H9 (cell line): ENCODE measurements around the gene TLR6. TPM values are rescaled to one million over a fixed set of nuclear protein-coding genes. Genes with fewer than 3 reads are reported as not detected.

Experiments
- DNase-seq: peaks from one replicate; pipeline ENCODE4 v3.0.0-alpha.2; 2017
- H2AFZ ChIP-seq: one replicate; pipeline ENCODE4 v1.6.1; 2013; ENCODE audit warnings: mild to moderate bottlenecking, low read length, control low read depth, moderate library complexity
- H2AK5ac ChIP-seq: 2 replicates; pipeline ENCODE4 v1.6.1; 2013; ENCODE audit warnings: low read length, control low read depth, mixed read lengths; ENCODE audit not compliant: insufficient read length
- H2BK120ac ChIP-seq: one replicate; pipeline ENCODE4 v1.6.1; 2013; ENCODE audit warnings: low read depth, mild to moderate bottlenecking, low read length, control low read depth, inconsistent platforms; ENCODE audit not compliant: poor library complexity, severe bottlenecking
- H2BK12ac ChIP-seq: 2 replicates; pipeline ENCODE4 v1.6.1; 2013; ENCODE audit warnings: low read length, control low read depth, mixed read lengths, low read depth; ENCODE audit not compliant: insufficient read length
- H2BK15ac ChIP-seq: 2 replicates; pipeline ENCODE4 v1.6.1; 2013; ENCODE audit warnings: low read depth, low read length, control low read depth
- H2BK20ac ChIP-seq: one replicate; pipeline ENCODE4 v1.6.1; 2013; ENCODE audit warnings: low read depth, mild to moderate bottlenecking, low read length, control low read depth, inconsistent platforms; ENCODE audit not compliant: poor library complexity, severe bottlenecking
- H2BK5ac ChIP-seq: 2 replicates; pipeline ENCODE4 v1.6.1; 2013; ENCODE audit warnings: low read length, control low read depth, mixed read lengths; ENCODE audit not compliant: insufficient read length
- H3K14ac ChIP-seq: 2 replicates; pipeline ENCODE4 v1.6.1; 2013; ENCODE audit warnings: low read length, control low read depth; ENCODE audit not compliant: insufficient read depth
- H3K18ac ChIP-seq: 2 replicates; pipeline ENCODE4 v1.6.1; 2013; ENCODE audit warnings: low read depth, mild to moderate bottlenecking, mixed read lengths, low read length, control low read depth; ENCODE audit not compliant: insufficient read length
- H3K23ac ChIP-seq: 2 replicates; pipeline ENCODE4 v1.6.1; 2013; ENCODE audit warnings: low read length, control low read depth, mixed read lengths, low read depth; ENCODE audit not compliant: insufficient read length
- H3K23me2 ChIP-seq: 2 replicates; pipeline ENCODE4 v1.6.1; 2013; ENCODE audit warnings: low read depth, mild to moderate bottlenecking, mixed read lengths, low read length, control low read depth; ENCODE audit not compliant: insufficient read length, poor library complexity, severe bottlenecking
- H3K27ac ChIP-seq: 2 replicates; pipeline ENCODE4 v1.5.1; 2013; ENCODE audit warnings: low read length, control low read depth, mixed read lengths, low read depth; ENCODE audit not compliant: insufficient read length
- H3K27me3 ChIP-seq: 2 replicates; pipeline ENCODE4 v1.6.1; 2013; ENCODE audit warnings: low read length, control low read depth, inconsistent platforms; ENCODE audit not compliant: insufficient read depth
- H3K4ac ChIP-seq: 2 replicates; pipeline ENCODE4 v1.6.1; 2013; ENCODE audit warnings: low read depth, mild to moderate bottlenecking, control low read depth, inconsistent platforms, low read length, moderate library complexity
- H3K4me1 ChIP-seq: 2 replicates; pipeline ENCODE4 v1.6.1; 2013; ENCODE audit warnings: low read length, control low read depth, inconsistent platforms; ENCODE audit not compliant: insufficient read depth
- H3K4me2 ChIP-seq: 2 replicates; pipeline ENCODE4 v1.6.1; 2013; ENCODE audit warnings: low read length, control low read depth, mixed read lengths; ENCODE audit not compliant: insufficient read length, insufficient read depth
- H3K56ac ChIP-seq: 2 replicates; pipeline ENCODE4 v1.6.1; 2013; ENCODE audit warnings: low read depth, mild to moderate bottlenecking, mixed read lengths, low read length, control low read depth; ENCODE audit not compliant: insufficient read length
- H3K79me1 ChIP-seq: 2 replicates; pipeline ENCODE4 v1.6.1; 2013; ENCODE audit warnings: low read depth, mild to moderate bottlenecking, moderate library complexity, low read length, control low read depth, inconsistent platforms; ENCODE audit not compliant: insufficient read depth, poor library complexity, severe bottlenecking
- H3K79me2 ChIP-seq: 2 replicates; pipeline ENCODE4 v1.6.1; 2013; ENCODE audit warnings: low read length, control low read depth, inconsistent platforms; ENCODE audit not compliant: insufficient read depth
- H3K9ac ChIP-seq: 2 replicates; pipeline ENCODE4 v1.6.1; 2013; ENCODE audit warnings: low read length, control low read depth, mixed read lengths; ENCODE audit not compliant: insufficient read length; ENCODE audit errors: extremely low read depth
- H3K9me3 ChIP-seq: one replicate; pipeline ENCODE4 v1.6.1; 2013; ENCODE audit warnings: low read depth, low read length, inconsistent platforms; ENCODE audit not compliant: control insufficient read depth
- H3T11ph ChIP-seq: one replicate; pipeline ENCODE4 v1.6.1; 2013; ENCODE audit warnings: mild to moderate bottlenecking, low read length, control low read depth, inconsistent platforms
- H4K20me1 ChIP-seq: one replicate; pipeline ENCODE4 v1.6.1; 2013; ENCODE audit not compliant: control insufficient read depth, insufficient read length, insufficient read depth
- H4K5ac ChIP-seq: 2 replicates; pipeline ENCODE4 v1.6.1; 2013; ENCODE audit warnings: low read depth, mild to moderate bottlenecking, mixed read lengths, low read length, control low read depth; ENCODE audit not compliant: insufficient read length
- H4K8ac ChIP-seq: replicated peaks from 2 replicates; pipeline ENCODE4 v1.6.1; 2013; ENCODE audit warnings: low read length, control low read depth, mixed read lengths, low read depth; ENCODE audit not compliant: insufficient read length
- H4K91ac ChIP-seq: 2 replicates; pipeline ENCODE4 v1.6.1; 2013; ENCODE audit warnings: low read depth, mild to moderate bottlenecking, moderate library complexity, mixed read lengths, low read length, control low read depth; ENCODE audit not compliant: insufficient read length
- H3K27ac Mint-ChIP-seq, 3 experiments: 2 replicates in 2 of 3; 3 replicates in 1 of 3; pipeline ENCODE4 v1.8.0; 2020 to 2021; ENCODE audit warnings: mixed read lengths in 3 of 3, mild to moderate bottlenecking in 1 of 3, moderate library complexity in 1 of 3
- H3K27me3 Mint-ChIP-seq: 2 replicates; pipeline ENCODE4 v1.8.0; 2021; ENCODE audit warnings: low read depth, mild to moderate bottlenecking, moderate library complexity, mixed read lengths
- H3K36me3 Mint-ChIP-seq, 3 experiments: 2 replicates in 2 of 3; 3 replicates in 1 of 3; pipeline ENCODE4 v1.8.0; 2020 to 2021; ENCODE audit warnings: low read depth in 3 of 3, mixed read lengths in 3 of 3; ENCODE audit not compliant: insufficient read depth in 1 of 3
- H3K4me1 Mint-ChIP-seq, 2 experiments: 2 replicates each; pipeline ENCODE4 v1.8.0; 2020; ENCODE audit warnings: mixed read lengths in 2 of 2
- H3K4me3 Mint-ChIP-seq, 2 experiments: 2 replicates in 1 of 2; 3 replicates in 1 of 2; pipeline ENCODE4 v1.8.0; 2020 to 2021; ENCODE audit warnings: mild to moderate bottlenecking in 2 of 2, mixed read lengths in 2 of 2, moderate library complexity in 1 of 2
- H3K9me3 Mint-ChIP-seq, 2 experiments: 2 replicates in 1 of 2; 3 replicates in 1 of 2; pipeline ENCODE4 v1.8.0; 2020; ENCODE audit warnings: mild to moderate bottlenecking in 2 of 2, mixed read lengths in 2 of 2, moderate library complexity in 1 of 2
- CTCF ChIP-seq: fragments of 200-600 bp; sonication (generic); conservative IDR thresholded peaks from 3 replicates; pipeline ENCODE4 v1.8.0; 2021; ENCODE audit warnings: antibody characterized with exemption, mild to moderate bottlenecking
- WGBS: extraction: QIAGEN DNeasy Blood & Tissue Kit; methylation state at CpG from one replicate; pipeline ENCODE4 v1.1.7; 2013; ENCODE audit warnings: missing lambda C conversion rate, low lambda C conversion rate, mixed read lengths; ENCODE audit not compliant: insufficient read length; ENCODE audit errors: extremely low coverage; 5-methylcytosine and 5-hydroxymethylcytosine counted together
- total RNA-seq: library from RNA; stranded (reverse); gene quantifications from 2 replicates; pipeline ENCODE4 v1.2.1, GENCODE V29; 2021

Gene TLR6
- total RNA-seq, 1 experiment from 2014 or later, result 0.11 TPM

- Histone ChIP-seq H2BK15ac (no peak overlapping the region), H3K14ac (no peak overlapping the region), H2BK120ac (no peak overlapping the region), H3K4me2 (no peak overlapping the region), H3K27ac (no peak overlapping the region), H3K9me3 (no peaks in the 10 kb centered on the region), H2BK20ac (no peak overlapping the region), H3K56ac (no peak overlapping the region), H2AFZ (no peak overlapping the region), H3K9ac (no peak overlapping the region), H3K27me3 (no peaks in the 10 kb centered on the region), H3K23ac (no peak overlapping the region), H3K18ac (no peak overlapping the region), H4K91ac (no peak overlapping the region), H3K4ac (no peak overlapping the region), H2AK5ac (no peak overlapping the region), H3K23me2 (no peaks in the 10 kb centered on the region), H3K79me2 (no peaks in the 10 kb centered on the region), H4K8ac (no peak overlapping the region), H3K4me1 (no peaks in the 10 kb centered on the region), H3K79me1 (no peaks in the 10 kb centered on the region), H4K5ac (no peak overlapping the region), H2BK5ac (no peak overlapping the region), H3T11ph (no peak overlapping the region), H4K20me1 (no peaks in the 10 kb centered on the region), H2BK12ac (no peak overlapping the region)
- H3K9me3 Mint-ChIP-seq, result no peaks in the 10 kb centered on the region; a peak in 1 of 5 replicates
- no peaks in the 10 kb centered on the region for H3K27me3 Mint-ChIP-seq
- no peak overlapping the region for H3K4me3 Mint-ChIP-seq
- WGBS, result no CpG with 5 or more reads among the region's 2 CpGs
- H3K4me1 Mint-ChIP-seq, result no peaks in the 10 kb centered on the region
- no peak for DNase-seq
- no peak overlapping the region for H3K27ac Mint-ChIP-seq
- no peak for TF ChIP-seq CTCF
- H3K36me3 Mint-ChIP-seq, result no peaks in the 10 kb centered on the region
Measured at GRCh38 chr4:38791010-38791409, 65.6 kb downstream of the TLR6 start.
